ENCODE measurements around the gene DLST. TPM values are rescaled to one million over a fixed set of nuclear protein-coding genes. Genes with fewer than 3 reads are reported as not detected.

DLST gene
- total RNA-seq, 2 experiments from 2014 or later: 126 to 132 TPM

DNA sequence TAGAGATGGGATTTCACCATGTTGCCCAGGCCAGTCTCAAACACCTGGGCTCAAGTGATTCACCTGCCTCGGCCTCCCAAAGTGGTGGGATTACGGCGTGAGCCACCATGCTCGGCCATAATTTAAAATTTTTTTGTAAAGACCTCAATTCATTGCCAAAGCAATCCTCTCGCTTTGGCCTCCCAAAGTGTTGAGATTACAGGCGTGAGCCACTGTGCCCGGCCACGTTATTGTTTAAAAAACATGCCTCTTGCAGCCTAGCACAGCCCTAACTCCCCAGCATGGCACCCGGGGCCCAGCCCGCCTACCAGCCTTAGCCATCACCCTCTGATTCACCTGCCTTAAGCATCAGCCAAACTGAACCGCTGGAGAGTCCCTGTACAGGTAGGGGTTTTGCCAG is 54.4 kb downstream of the DLST start:
- Mint-ChIP-seq H3K27me3 (ENCODE audit: low read depth) (no peaks in the 10 kb centered on the region), H3K4me3 (no peak overlapping the region), H3K4me1 (ENCODE audit: low read depth) (peaks cover 18% of the 10 kb centered on the region), H3K9me3 (peaks cover 9% of the 10 kb centered on the region), H3K27ac (no peak overlapping the region), H3K36me3 (ENCODE audit: low read depth) (no peaks in the 10 kb centered on the region)
- CTCF ChIA-PET: interaction anchor here (0.6 to 2.6 kb wide), 6 partner anchors 9 to 75 kb away, joined by 3 to 22 read pairs (median 5); no protein-coding TSS in a partner anchor
- intact Hi-C loops (cut with micrococcal nuclease): no loop called here
- DNase-seq: no peak

DNA sequence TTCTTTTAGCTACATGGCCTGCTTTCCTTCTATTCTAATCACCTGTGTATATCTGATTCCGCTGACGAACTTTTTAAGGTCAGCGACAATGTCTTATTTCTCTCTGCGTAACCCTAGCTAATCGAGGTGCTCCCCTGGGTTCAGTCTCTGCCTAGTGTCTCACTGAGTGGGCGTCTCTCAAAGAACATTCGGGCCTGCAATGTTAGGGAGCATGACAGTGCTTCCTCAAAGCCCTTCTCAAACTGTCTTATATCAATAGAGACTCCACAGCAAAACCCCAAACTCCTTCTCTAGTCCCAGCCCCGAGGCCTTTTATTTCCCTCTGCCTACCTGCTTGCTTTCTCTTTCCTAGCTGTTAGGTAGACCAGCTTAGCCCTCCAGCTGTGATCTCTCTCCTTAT is 55.0 kb downstream of the DLST start:
- Mint-ChIP-seq H3K4me3 (no peak overlapping the region), H3K27me3 (ENCODE audit: low read depth) (no peaks in the 10 kb centered on the region), H3K4me1 (ENCODE audit: low read depth) (peaks cover 23% of the 10 kb centered on the region), H3K36me3 (ENCODE audit: low read depth) (no peaks in the 10 kb centered on the region), H3K27ac (no peak overlapping the region), H3K9me3 (peaks cover 9% of the 10 kb centered on the region)
- CTCF ChIA-PET: interaction anchor here (0.7 to 2.6 kb wide), 6 partner anchors 9 to 76 kb away, joined by 4 to 22 read pairs (median 5); no protein-coding TSS in a partner anchor
- DNase-seq: no peak
- intact Hi-C loops (cut with micrococcal nuclease): no loop called here

DNA sequence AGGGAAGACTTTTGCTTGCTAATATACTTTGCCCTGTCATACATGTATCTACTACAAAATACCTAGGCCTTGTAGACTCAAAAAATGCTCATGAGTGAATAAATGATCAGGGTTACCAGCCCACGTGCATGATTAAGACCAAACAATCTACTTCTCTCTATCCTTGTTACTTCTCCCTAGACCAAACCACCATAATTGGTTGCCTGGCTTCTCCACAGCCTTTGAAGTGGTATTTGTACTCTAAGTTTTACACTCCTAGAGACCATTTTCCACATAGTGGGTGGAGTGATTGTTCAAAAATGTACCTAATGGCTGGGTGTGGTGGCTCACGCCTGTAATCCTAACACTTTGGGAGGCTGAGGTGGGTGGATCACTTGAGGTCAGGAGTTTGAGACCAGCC is 55.5 kb downstream of the DLST start:
- no peak for DNase-seq
- Mint-ChIP-seq H3K27me3 (ENCODE audit: low read depth) (no peaks in the 10 kb centered on the region), H3K9me3 (peaks cover 9% of the 10 kb centered on the region), H3K27ac (no peak overlapping the region), H3K4me1 (ENCODE audit: low read depth) (peaks cover 27% of the 10 kb centered on the region), H3K36me3 (ENCODE audit: low read depth) (no peaks in the 10 kb centered on the region), H3K4me3 (no peak overlapping the region)
- intact Hi-C loops (cut with micrococcal nuclease): no loop called here
- CTCF ChIA-PET: interaction anchor here (1.0 to 2.6 kb wide), 5 partner anchors 8 to 76 kb away, joined by 5 to 22 read pairs (median 5); no protein-coding TSS in a partner anchor

DNA sequence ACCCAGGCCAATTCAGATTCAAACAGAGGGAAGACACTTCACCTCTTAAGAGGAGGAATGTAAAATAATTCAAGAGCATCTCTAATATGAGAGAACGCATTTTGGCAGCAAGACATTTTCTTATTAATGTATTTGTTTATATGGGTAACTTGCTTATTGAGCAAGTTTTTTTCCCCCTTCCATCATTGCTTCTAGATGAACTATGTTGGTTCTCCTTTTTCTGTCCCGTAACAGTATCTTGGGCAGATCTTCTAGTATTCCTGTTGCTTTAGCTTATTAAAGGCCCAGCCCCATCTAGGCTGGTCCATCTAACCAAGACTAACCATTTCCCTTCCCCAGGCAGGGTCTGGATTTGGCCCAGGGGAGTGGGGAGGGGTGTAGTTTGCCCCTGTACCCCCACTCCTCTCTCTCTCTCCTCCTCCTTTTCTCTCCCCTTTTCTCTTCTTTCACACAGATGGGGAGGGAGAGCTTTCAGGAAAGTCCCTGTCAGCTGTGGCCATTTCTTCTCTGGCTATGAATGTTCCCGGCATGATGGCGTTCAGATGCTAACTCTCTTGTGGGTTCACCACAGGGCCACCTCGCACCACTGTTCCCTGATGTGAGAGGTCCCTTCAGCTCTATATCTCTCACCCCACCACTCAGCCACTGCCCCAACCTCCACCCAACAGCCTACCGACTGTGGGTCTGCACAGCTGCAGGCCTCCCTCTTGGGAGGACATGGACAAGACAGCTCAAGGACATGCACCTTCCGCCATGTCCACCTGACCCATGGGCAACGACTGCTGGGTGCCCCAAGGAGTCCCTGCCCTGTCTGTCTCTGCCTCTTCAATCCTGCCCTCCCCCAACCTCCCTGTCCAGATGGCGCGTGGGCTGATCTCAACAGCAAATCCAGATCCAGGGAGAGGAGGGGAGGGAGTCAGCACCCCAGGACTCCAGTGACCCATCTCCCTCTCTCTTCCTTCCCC is 57.1 kb downstream of the DLST start:
- H3K36me3 Mint-ChIP-seq (ENCODE audit: low read depth): no peaks in the 10 kb centered on the region
- no peaks in the 10 kb centered on the region for H3K27me3 Mint-ChIP-seq (ENCODE audit: low read depth)
- H3K4me3 Mint-ChIP-seq: no peak overlapping the region
- intact Hi-C loops (cut with micrococcal nuclease): no loop called here
- H3K9me3 Mint-ChIP-seq: peaks cover 9% of the 10 kb centered on the region
- peaks cover 30% of the 10 kb centered on the region for H3K4me1 Mint-ChIP-seq (ENCODE audit: low read depth)
- DNase-seq: no peak
- CTCF ChIA-PET: interaction anchor here (0.6 to 1.6 kb wide), 4 partner anchors 10 to 77 kb away, joined by 3 to 5 read pairs (median 4); no protein-coding TSS in a partner anchor
- H3K27ac Mint-ChIP-seq: no peak overlapping the region

DNA sequence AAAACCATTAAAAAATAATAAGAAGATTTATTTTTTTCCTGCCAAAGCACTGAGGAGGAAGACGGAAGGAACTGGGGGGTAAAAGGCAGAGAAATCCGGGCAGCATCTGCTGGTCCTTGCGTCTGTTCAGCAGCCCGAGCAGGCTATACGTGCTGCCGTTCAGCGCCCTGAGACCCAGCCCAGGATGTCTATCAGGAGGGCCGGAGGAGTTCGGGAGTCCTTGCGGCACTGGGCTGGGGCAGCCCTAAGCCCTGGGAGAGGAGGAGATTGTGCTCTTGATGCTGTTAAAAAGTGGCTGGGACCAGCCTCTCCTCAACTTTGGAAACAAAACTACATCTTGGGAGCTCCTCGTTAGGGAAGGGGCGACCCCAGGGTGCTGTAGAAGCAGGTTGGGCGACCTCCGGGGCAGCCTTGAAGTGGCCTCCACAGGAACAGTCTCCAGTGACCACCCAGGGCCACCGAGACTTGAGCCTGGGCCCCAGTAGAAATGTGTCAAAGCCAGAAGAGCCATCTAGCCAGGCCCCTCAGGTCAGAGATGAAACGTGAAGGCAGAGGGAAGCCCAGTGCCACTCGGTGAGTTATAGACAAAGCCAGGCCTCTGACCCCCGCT is 59.3 kb downstream of the DLST start:
- Mint-ChIP-seq H3K27me3 (ENCODE audit: low read depth) (no peaks in the 10 kb centered on the region), H3K27ac (peak overlapping the region; percentile 87), H3K9me3 (peaks cover 9% of the 10 kb centered on the region), H3K4me1 (ENCODE audit: low read depth) (peaks cover 30% of the 10 kb centered on the region), H3K36me3 (ENCODE audit: low read depth) (no peaks in the 10 kb centered on the region), H3K4me3 (peak overlapping the region; percentile 70)
- intact Hi-C loops (cut with micrococcal nuclease): loop anchor here (10.0 kb wide), 1 partner anchor 714 kb away; no protein-coding TSS in a partner anchor
- CTCF ChIA-PET: interaction anchor here (0.6 to 5.9 kb wide), 9 partner anchors 9 to 150 kb away, joined by 3 to 40 read pairs (median 5); no protein-coding TSS in a partner anchor
- DNase-seq: no peak

DNA sequence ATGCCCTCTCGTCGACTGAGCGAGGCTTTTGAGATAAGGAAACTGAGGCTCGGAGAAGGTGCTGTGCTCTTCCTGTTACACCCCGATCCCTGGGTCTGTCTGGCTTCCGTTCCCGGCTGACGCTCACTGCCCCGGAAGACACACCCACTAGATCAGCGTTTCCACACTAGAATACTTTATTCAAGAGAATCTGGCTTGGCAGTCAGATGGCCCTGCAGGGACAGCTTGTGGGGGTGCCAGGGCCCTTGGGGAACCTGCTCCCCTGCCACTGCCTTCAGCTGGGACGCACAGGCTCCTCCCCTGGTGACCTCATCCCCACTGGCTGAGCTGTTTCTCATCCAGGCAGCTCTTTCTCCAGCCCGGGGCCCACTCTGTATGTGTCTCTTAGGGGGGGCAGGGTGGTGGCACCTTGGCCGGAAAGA is 60.0 kb downstream of the DLST start:
- peaks cover 9% of the 10 kb centered on the region for H3K9me3 Mint-ChIP-seq
- H3K27me3 Mint-ChIP-seq (ENCODE audit: low read depth): no peaks in the 10 kb centered on the region
- CTCF ChIA-PET: interaction anchor here (1.0 to 5.9 kb wide), 8 partner anchors 9 to 149 kb away, joined by 3 to 40 read pairs (median 5); no protein-coding TSS in a partner anchor
- DNase-seq: peak; percentile 77
- H3K4me1 Mint-ChIP-seq (ENCODE audit: low read depth): peaks cover 36% of the 10 kb centered on the region
- no peaks in the 10 kb centered on the region for H3K36me3 Mint-ChIP-seq (ENCODE audit: low read depth)
- H3K4me3 Mint-ChIP-seq: peak overlapping the region; percentile 70
- peak overlapping the region; percentile 87 for H3K27ac Mint-ChIP-seq
- intact Hi-C loops (cut with micrococcal nuclease): loop anchor here (10.0 kb wide), 1 partner anchor 713 kb away; no protein-coding TSS in a partner anchor

DNA sequence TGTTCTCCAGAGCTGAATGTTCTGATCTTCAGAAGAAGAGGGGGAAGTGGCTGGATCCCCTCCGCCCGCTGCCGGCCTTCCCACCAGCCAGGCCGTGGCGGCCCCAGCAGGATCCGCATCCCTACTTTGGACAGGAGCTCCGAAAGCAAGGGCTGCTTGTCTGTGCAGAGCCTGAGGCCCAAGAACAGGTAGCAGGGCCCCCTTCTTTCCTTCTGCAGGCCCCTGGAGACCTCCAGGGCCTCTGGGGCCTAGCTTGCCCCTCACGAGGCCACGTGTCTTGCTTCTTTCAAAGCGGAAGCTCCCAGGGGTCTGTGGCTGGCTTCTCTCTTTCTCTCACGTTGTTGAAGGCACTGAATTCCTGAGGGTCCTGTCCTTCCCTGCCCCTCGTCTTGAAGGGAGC is 60.5 kb downstream of the DLST start:
- no peaks in the 10 kb centered on the region for H3K36me3 Mint-ChIP-seq (ENCODE audit: low read depth)
- peaks cover 32% of the 10 kb centered on the region for H3K4me1 Mint-ChIP-seq (ENCODE audit: low read depth)
- no peak for DNase-seq
- intact Hi-C loops (cut with micrococcal nuclease): loop anchor here (10.0 kb wide), 1 partner anchor 713 kb away; no protein-coding TSS in a partner anchor
- peaks cover 9% of the 10 kb centered on the region for H3K9me3 Mint-ChIP-seq
- CTCF ChIA-PET: interaction anchor here (1.0 to 5.9 kb wide), 10 partner anchors 8 to 149 kb away, joined by 3 to 40 read pairs (median 5); no protein-coding TSS in a partner anchor
- no peaks in the 10 kb centered on the region for H3K27me3 Mint-ChIP-seq (ENCODE audit: low read depth)
- H3K27ac Mint-ChIP-seq: peak overlapping the region; percentile 87
- H3K4me3 Mint-ChIP-seq: peak overlapping the region; percentile 70

DNA sequence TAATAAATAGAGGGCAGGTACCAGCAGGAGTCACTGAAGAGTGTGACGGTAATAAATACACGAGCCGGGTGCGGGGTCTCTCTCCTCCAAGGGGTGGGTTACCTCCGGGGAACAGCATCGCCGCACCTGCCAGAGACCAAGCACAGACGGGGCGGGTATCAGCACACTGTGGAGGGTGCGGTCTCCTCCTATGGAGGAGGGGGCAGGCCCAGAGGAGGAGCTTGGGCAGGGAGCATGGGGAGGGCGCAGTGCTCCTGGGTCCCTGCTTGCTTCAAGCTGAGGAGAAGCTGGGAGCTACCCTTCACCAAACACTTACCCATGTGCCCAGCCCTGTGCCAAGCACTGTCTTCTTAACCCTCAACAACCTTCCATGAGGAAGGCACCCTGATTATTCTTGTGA is 60.9 kb downstream of the DLST start:
- intact Hi-C loops (cut with micrococcal nuclease): loop anchor here (10.0 kb wide), 1 partner anchor 712 kb away; no protein-coding TSS in a partner anchor
- H3K27ac Mint-ChIP-seq: peak overlapping the region; percentile 18
- DNase-seq: no peak
- peaks cover 31% of the 10 kb centered on the region for H3K4me1 Mint-ChIP-seq (ENCODE audit: low read depth)
- no peaks in the 10 kb centered on the region for H3K36me3 Mint-ChIP-seq (ENCODE audit: low read depth)
- H3K27me3 Mint-ChIP-seq (ENCODE audit: low read depth): no peaks in the 10 kb centered on the region
- CTCF ChIA-PET: interaction anchor here (0.7 to 5.9 kb wide), 10 partner anchors 8 to 810 kb away, joined by 3 to 40 read pairs (median 5); no protein-coding TSS in a partner anchor
- no peak overlapping the region for H3K4me3 Mint-ChIP-seq
- peaks cover 9% of the 10 kb centered on the region for H3K9me3 Mint-ChIP-seq

DNA sequence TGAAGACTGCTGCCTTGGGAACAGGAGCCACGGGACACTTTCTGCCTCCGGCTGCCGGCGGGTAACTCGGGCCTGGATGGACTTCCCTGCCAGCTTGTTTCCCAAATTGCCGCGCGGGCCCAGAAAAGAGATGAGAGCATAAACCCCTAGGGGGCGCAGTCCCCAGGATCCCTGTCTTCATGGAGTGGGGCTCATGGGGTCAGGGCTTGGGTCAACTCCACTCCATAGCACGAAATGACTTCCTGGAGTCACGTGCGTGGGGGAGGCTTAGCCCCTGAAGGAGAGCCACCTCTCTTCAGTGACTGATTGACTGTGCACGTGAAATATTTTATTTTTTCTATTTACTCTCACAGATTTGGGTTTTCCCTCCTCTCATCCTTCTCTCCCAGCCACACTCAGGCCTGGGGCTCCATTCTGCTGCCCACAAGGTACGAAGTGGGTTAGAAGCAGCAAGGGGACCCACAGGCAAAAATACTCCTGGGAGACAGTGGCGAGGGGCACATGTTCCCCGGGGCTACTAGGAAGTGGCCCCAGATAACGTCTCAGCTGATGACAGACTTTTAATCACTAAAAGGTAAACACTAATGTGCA is 63.6 kb downstream of the DLST start:
- Mint-ChIP-seq H3K36me3 (ENCODE audit: low read depth) (no peaks in the 10 kb centered on the region), H3K27me3 (ENCODE audit: low read depth) (no peaks in the 10 kb centered on the region), H3K4me1 (ENCODE audit: low read depth) (peaks cover 26% of the 10 kb centered on the region), H3K4me3 (no peak overlapping the region), H3K27ac (no peak overlapping the region), H3K9me3 (no peaks in the 10 kb centered on the region)
- CTCF ChIA-PET: interaction anchor here (0.6 to 5.9 kb wide), 27 partner anchors 9 to 713 kb away, joined by 3 to 75 read pairs (median 4); partner anchors contain the start of genes ACYP1, EIF2B2 and PGF
- peak; percentile 52 for DNase-seq
- intact Hi-C loops (cut with micrococcal nuclease): loop anchor here (2.0 to 10.0 kb wide), 2 partner anchors 351 to 709 kb away; no protein-coding TSS in a partner anchor

DNA sequence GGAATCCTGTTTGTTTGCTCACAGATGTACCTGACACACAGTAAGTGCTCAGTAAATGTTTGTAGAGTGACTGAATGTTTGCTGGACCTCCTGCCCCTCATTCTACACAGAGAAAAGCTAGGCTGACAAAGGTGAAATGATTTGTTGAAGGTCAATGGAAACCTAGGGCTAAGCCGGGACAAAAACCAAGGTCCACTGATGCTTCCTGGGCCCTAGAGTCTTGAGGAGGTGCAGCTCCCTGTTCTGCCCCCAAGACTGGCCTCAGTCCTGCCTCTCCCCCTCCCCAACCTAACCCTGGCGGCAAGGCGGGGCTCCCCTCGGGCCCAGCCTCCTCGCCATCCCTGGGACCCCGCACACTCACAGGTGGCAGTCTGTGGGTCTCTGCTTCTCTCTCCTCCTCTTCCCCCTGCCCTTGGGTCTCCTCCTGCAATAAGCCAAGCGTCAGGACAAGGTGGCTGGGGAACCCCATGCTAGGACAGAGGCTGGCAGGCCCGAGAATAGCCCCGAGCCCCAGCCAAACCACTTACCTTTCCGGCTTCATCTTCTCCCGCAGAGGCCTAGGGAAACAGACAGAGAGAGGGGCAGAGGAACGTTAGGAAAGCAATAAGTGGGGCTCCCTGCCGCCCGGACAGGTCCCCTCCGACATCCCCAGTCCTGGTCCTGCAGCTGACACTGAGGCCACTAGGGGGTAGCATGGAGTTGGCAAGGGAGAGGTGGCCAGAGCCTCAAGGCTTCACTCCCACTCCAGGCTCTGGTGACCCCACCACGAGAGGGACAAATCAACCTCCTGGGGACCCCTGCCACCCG is 64.3 kb downstream of the DLST start:
- intact Hi-C loops (cut with micrococcal nuclease): loop anchor here (1.0 to 10.0 kb wide), 5 partner anchors 56 to 709 kb away; partner anchors contain the start of gene EIF2B2
- Mint-ChIP-seq H3K27ac (peak overlapping the region; percentile 62), H3K4me1 (ENCODE audit: low read depth) (peaks cover 26% of the 10 kb centered on the region), H3K9me3 (no peaks in the 10 kb centered on the region), H3K4me3 (peak overlapping the region; percentile 50), H3K27me3 (ENCODE audit: low read depth) (peaks cover under 1% of the 10 kb centered on the region), H3K36me3 (ENCODE audit: low read depth) (no peaks in the 10 kb centered on the region)
- DNase-seq: peak; percentile 87
- CTCF ChIA-PET: interaction anchor here (0.7 to 5.9 kb wide), 24 partner anchors 9 to 322 kb away, joined by 3 to 75 read pairs (median 4); partner anchors contain the start of genes ACYP1, EIF2B2 and PGF

Measured in activated naive CD4-positive, alpha-beta T cell treated with anti-CD3 and anti-CD28 coated beads for 36 hours (primary cell).